ENCODE results near the gene ZDHHC23.

GRCh38 chr3:113953677-113954076, 5.9 kb downstream of the ZDHHC23 start:
- TF ChIP-seq REST (IDR thresholded peaks at IDR 0.05; ENCODE audit: insufficient read depth in 1 of 2, low read depth in 2 of 2, low read length in 2 of 2) (no peak), TAF1 (IDR thresholded peaks at IDR 0.05; ENCODE audit: borderline replicate concordance, insufficient read depth, low read length) (no peak), POLR2AphosphoS5 (IDR thresholded peaks at IDR 0.05; ENCODE audit: low read depth, low read length) (no peak)

Measured in PFSK-1 (cell line).